Cardiac fibroblast (primary cell): ENCODE data around the gene CDR2.

Experiments
- DNase-seq, 2 donors: peaks; one replicate each; pipeline versions ENCODE4 v3.0.0 to v3.0.0-alpha.2; 2010; ENCODE audit warnings: low read depth in 2 of 2
- H3K4me3 ChIP-seq, 2 donors: replicated peaks in 1 of 2; 1 replicate in 1 of 2; 2 replicates in 1 of 2; pipeline ENCODE4 v1.5.1; 2011; ENCODE audit warnings: low read depth in 2 of 2, low read length in 2 of 2, mild to moderate bottlenecking in 2 of 2, moderate library complexity in 1 of 2
- TF ChIP-seq, protein P1 (sequence below): IDR thresholded peaks from one replicate; pipeline ENCODE4 v1.5.1; 2011; ENCODE audit warnings: low read depth, mild to moderate bottlenecking, low read length, inconsistent platforms

The CDR2 gene

DNA sequence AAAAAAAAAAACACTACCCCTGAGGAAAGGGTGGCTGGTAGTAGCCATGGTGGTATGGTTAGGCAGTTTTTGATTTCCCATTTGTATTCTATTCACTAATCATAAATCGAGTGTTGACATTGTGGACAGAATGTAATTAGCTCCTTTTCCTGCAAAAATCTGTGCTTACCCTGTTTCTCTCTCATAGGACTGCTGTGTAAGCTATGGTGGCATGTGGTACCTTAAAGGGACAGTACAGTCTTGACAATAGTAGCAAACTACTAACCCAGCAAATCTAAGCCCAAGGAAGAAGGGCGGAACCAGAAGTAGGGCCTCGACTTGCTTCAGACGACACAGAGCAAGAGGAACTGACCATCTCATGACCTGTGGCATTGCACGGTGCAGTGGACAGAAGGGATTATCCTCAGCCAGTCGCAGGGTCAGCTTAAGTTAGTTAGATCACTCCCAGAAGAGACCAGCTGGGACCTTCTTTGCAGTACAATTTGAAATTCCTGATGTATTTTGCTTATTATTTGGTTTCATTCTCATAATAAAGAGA, 40.9 kb downstream of the CDR2 start:
- TF ChIP-seq, protein P1, sequence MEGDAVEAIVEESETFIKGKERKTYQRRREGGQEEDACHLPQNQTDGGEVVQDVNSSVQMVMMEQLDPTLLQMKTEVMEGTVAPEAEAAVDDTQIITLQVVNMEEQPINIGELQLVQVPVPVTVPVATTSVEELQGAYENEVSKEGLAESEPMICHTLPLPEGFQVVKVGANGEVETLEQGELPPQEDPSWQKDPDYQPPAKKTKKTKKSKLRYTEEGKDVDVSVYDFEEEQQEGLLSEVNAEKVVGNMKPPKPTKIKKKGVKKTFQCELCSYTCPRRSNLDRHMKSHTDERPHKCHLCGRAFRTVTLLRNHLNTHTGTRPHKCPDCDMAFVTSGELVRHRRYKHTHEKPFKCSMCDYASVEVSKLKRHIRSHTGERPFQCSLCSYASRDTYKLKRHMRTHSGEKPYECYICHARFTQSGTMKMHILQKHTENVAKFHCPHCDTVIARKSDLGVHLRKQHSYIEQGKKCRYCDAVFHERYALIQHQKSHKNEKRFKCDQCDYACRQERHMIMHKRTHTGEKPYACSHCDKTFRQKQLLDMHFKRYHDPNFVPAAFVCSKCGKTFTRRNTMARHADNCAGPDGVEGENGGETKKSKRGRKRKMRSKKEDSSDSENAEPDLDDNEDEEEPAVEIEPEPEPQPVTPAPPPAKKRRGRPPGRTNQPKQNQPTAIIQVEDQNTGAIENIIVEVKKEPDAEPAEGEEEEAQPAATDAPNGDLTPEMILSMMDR: no peak

DNA sequence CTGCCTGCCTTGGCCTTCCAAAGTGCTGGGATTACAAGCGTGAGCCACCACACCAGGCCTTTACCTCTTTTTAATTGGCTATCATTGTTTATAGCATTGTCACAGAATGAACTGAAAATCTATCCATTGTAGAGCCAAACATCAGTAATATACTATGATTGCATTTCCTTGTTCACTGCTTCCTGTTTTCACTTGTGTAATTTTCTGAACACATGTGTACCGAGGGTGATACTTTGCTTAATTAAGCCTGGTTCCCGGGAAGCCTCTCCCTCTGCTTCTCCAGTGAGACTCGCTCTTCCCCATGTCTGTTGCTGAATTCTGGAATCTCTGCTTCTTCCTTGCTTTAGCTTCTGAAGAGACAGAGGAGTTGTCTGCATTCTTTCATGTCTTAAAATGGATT, 44.1 kb downstream of the CDR2 start:
- no peak for DNase-seq
- TF ChIP-seq, protein P1: no peak
- H3K4me3 ChIP-seq: no peak overlapping the region

More for the DNA sequence above, 40.9 kb downstream of the CDR2 start:
- DNase-seq: no peak
- H3K4me3 ChIP-seq: no peak overlapping the region

DNA sequence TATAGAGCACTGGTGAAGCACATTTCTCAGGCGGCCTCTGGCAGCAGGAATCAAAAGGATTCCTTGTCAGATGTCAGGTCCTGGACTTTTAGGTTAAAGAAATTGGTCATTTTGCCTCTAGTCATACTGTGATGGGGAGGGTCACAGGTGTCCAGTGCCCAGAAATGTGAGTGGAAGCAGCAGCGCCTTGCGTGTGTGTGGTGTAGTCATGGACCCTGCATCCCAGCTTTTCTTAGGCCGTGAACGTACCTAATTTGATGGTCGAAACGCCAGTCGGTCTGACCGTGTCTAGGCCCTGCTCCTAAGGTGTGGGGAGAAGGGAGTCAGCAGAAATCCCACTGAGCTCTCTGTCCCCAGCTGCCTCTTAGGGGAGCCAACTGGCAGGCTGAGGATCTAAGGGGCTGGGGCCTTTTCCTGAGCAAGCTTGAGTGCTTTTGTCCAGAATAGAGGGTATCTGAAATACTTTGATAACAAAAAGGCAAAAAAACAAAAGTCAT, 45.2 kb downstream of the CDR2 start:
- H3K4me3 ChIP-seq: no peak overlapping the region
- TF ChIP-seq, protein P1: no peak
- no peak for DNase-seq

DNA sequence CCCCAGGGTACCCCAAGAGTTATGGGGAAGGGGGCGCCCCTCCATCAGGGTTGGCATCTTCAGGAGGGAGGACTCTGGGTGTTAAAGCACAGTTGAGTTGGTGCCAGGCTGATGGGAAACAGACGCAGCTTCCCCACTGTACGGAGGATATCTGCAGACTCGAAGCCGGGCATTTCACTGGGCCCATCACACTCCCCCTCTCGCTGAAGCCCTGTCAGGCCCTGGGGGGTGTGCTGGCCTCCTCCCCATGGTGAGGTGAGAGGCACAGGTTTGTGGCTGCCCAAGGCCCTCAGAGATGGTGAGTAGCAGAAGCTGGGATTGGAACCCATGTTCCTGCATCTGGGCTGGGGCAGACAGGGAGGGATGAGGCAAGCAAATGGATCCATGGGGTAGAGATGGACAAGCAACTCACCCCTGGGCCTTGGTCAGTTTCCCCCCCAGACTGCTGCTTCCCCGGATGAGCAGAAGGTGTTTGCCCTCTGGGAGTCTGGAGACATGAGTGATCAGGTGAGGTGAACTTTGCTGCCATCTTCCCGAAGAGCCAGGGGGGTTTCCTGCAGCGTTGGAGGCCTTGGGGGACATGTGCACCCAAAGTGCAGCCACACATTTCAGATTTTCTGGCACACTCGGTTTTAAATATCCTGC, 46.2 kb downstream of the CDR2 start:
- TF ChIP-seq, protein P1: no peak
- no peak overlapping the region for H3K4me3 ChIP-seq
- DNase-seq: no peak

DNA sequence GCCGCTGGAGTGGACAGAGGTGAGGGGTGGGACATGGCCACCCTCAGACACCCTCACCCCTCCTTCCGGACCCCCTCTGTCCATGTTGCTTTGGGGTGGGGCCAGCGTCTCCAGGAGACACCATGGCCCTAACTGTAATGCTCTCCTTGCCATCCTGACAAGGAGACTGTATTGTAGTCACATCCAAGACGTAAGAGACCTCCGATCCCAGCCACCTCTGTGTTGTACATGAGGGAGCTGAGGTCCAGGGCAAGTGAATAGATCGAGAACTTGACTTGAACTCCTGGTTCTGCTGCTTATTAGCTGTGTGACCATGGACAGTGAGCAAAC, 47.0 kb downstream of the CDR2 start:
- H3K4me3 ChIP-seq: no peak overlapping the region
- DNase-seq: no peak
- TF ChIP-seq, protein P1: no peak

DNA sequence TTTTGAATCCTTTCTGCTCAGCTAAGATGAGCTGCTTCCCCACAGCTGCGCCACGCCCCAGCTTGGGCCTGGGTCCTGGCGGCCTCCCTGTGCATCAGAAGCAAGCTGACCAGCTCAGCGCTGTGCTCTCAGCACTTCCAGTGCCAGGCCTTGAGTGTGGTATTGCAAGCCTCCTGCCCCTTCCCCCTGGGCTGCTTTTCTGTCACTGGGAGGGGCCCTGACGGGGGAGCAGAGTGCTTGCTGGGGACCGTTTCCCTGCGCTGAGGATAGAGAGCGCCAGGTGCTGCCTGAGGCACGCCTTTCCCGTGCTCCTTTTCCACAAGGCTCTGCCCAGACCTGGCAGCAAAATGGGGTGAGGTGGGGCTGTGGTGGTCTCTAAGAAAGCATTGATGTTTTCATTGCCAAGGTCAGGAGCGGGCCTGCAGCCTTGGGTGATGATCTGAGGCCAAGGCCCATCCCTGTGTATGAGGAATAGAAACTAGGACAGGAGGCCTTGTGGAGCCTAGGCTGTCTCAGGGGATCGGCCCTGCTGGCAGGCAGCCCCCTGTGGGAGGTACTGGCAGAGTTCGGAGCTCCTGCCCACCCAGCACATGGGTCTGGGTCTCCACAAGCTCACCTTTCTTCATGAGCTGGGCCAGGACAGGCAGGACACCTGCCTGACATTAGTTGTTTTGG, 47.5 kb downstream of the CDR2 start:
- H3K4me3 ChIP-seq: no peak overlapping the region
- TF ChIP-seq, protein P1: no peak
- no peak for DNase-seq

DNA sequence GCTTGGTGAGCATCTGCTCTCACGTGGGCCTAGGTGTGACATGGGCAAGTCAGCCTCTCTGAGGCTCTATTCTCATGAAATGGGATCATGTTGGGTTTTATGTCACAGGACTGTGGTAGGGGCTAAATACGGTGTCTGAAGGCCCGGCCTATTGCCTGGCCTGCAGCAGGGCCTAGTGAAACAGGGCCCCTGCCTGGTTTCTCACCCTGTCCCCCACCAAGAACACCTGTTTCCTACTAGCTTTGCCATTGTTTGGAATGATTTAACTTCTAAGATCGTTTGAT, 48.1 kb downstream of the CDR2 start:
- TF ChIP-seq, protein P1: no peak
- H3K4me3 ChIP-seq: no peak overlapping the region
- DNase-seq: no peak
